HG03066 (cell line): ENCODE results near the gene YOD1.

ENCODE experiments used
- ATAC-seq: cut with Tn5 transposase; IDR thresholded peaks from one replicate; pipeline ENCODE4 v1.9.1; 2021; ENCODE audit warnings: low read depth; ENCODE audit not compliant: unreplicated experiment

Gene YOD1

GRCh38 chr1:207013321-207014085 lies 37.5 kb downstream of the YOD1 start:
- no peak for ATAC-seq

- no peak for ATAC-seq
Measured at GRCh38 chr1:207010726-207011125, 40.3 kb downstream of the YOD1 start.

- no peak for ATAC-seq
Measured at GRCh38 chr1:207009945-207010344, 41.1 kb downstream of the YOD1 start.

- ATAC-seq = no peak
Measured at GRCh38 chr1:207009182-207009850, 41.7 kb downstream of the YOD1 start.

- no peak for ATAC-seq
Measured at GRCh38 chr1:207007352-207008033, 43.5 kb downstream of the YOD1 start.

GRCh38 chr1:207006914-207007313 lies 44.1 kb downstream of the YOD1 start:
- ATAC-seq = no peak

- no peak for ATAC-seq
Measured at GRCh38 chr1:207006083-207006482, 44.9 kb downstream of the YOD1 start.

- ATAC-seq = no peak
Measured at GRCh38 chr1:207004931-207005830, 45.8 kb downstream of the YOD1 start.

GRCh38 chr1:207003210-207003609 lies 47.8 kb downstream of the YOD1 start:
- no peak for ATAC-seq

- ATAC-seq = no peak
Measured at GRCh38 chr1:207002724-207003146, 48.3 kb downstream of the YOD1 start.

GRCh38 chr1:207001492-207002245 lies 49.3 kb downstream of the YOD1 start:
- no peak for ATAC-seq

- ATAC-seq = no peak
Measured at GRCh38 chr1:207000651-207001291, 50.2 kb downstream of the YOD1 start.

GRCh38 chr1:206998816-206999215 lies 52.2 kb downstream of the YOD1 start:
- ATAC-seq = no peak
